OCI-LY1 (cell line): Measurements from ENCODE around the gene SPRN.

Experiments
- H2AFZ ChIP-seq: fragments of 200-600 bp; sonication (generic), shearing (Covaris generic); 2 replicates; pipeline ENCODE4 v1.6.0; 2014; ENCODE audit warnings: antibody characterized with exemption, mild to moderate bottlenecking, low read length
- H3F3A ChIP-seq: fragments of 200-600 bp; sonication (generic), shearing (Covaris generic); 2 replicates; pipeline ENCODE4 v1.6.0; 2014; ENCODE audit warnings: mild to moderate bottlenecking, antibody characterized with exemption, low read length, moderate library complexity; ENCODE audit not compliant: insufficient read depth
- H3K27ac ChIP-seq: fragments of 200-600 bp; sonication (generic); 2 replicates; pipeline ENCODE4 v1.5.1; 2014; ENCODE audit warnings: low read length, mixed run types, mild to moderate bottlenecking, low read depth; ENCODE audit not compliant: poor library complexity, severe bottlenecking
- H3K27me3 ChIP-seq: fragments of 200-600 bp; sonication (generic); 2 replicates; pipeline ENCODE4 v1.6.0; 2014; ENCODE audit warnings: antibody characterized with exemption, mild to moderate bottlenecking, low read length, moderate library complexity; ENCODE audit not compliant: insufficient read depth
- H3K36me3 ChIP-seq: fragments of 200-600 bp; sonication (generic); 2 replicates; pipeline ENCODE4 v1.6.1; 2014; ENCODE audit warnings: mild to moderate bottlenecking, antibody characterized with exemption, low read length, moderate library complexity, mixed read lengths; ENCODE audit not compliant: insufficient read depth
- H3K4me1 ChIP-seq: fragments of 200-600 bp; sonication (generic); 2 replicates; pipeline ENCODE4 v1.5.1; 2014; ENCODE audit warnings: mild to moderate bottlenecking, low read length, moderate library complexity; ENCODE audit not compliant: insufficient read depth, severe bottlenecking
- H3K4me2 ChIP-seq: fragments of 200-600 bp; sonication (generic), shearing (Covaris generic); 2 replicates; pipeline ENCODE4 v1.6.1; 2014; ENCODE audit warnings: low read length
- H3K4me3 ChIP-seq: fragments of 200-600 bp; sonication (generic); 2 replicates; pipeline ENCODE4 v1.5.1; 2014; ENCODE audit warnings: low read length, low read depth, mild to moderate bottlenecking, mixed read lengths; ENCODE audit not compliant: poor library complexity, severe bottlenecking
- H3K79me2 ChIP-seq: fragments of 200-600 bp; shearing (Covaris generic); 2 replicates; pipeline ENCODE4 v1.6.1; 2016; ENCODE audit warnings: mixed run types, low read length, mixed read lengths; ENCODE audit not compliant: insufficient read depth
- H3K9ac ChIP-seq: fragments of 200-600 bp; sonication (generic), shearing (Covaris generic); 2 replicates; pipeline ENCODE4 v1.6.1; 2014; ENCODE audit warnings: mild to moderate bottlenecking, low read length, mixed read lengths
- H3K9me2 ChIP-seq: fragments of 200-600 bp; sonication (generic), shearing (Covaris generic); 2 replicates; pipeline ENCODE4 v1.6.1; 2014; ENCODE audit warnings: low read depth, mild to moderate bottlenecking, low read length, mixed read lengths
- H3K9me3 ChIP-seq: fragments of 200-600 bp; shearing (Covaris generic); 2 replicates; pipeline ENCODE4 v1.6.1; 2014; ENCODE audit warnings: low read length, mixed read lengths
- H4K20me1 ChIP-seq: fragments of 200-600 bp; sonication (generic), shearing (Covaris generic); 2 replicates; pipeline ENCODE4 v1.6.0; 2016; ENCODE audit warnings: mild to moderate bottlenecking, low read length; ENCODE audit not compliant: insufficient read depth
- CTCF ChIP-seq: fragments of 200-600 bp; sonication (generic), shearing (Covaris generic); IDR thresholded peaks from 2 replicates; pipeline ENCODE4 v1.5.1; 2017; ENCODE audit warnings: mild to moderate bottlenecking, antibody characterized with exemption, low read length, moderate library complexity, mixed read lengths
- EZH2 ChIP-seq: fragments of 200-600 bp; sonication (generic), shearing (Covaris generic); IDR thresholded peaks from 2 replicates; pipeline ENCODE4 v1.8.0; 2017; ENCODE audit warnings: borderline replicate concordance, mixed run types, mild to moderate bottlenecking, antibody characterized with exemption, low read length, moderate library complexity, mixed read lengths

The SPRN gene

GRCh38 chr10:133464582-133465031 lies 40.2 kb upstream of the SPRN start:
- no peaks in the 10 kb centered on the region for H3K4me1 ChIP-seq
- no peaks in the 10 kb centered on the region for H3K9me2 ChIP-seq
- no peaks in the 10 kb centered on the region for H3K27me3 ChIP-seq
- peaks cover 18% of the 10 kb centered on the region for H3K36me3 ChIP-seq
- H3K4me2 ChIP-seq, result no peak overlapping the region
- H4K20me1 ChIP-seq, result no peaks in the 10 kb centered on the region
- H3K79me2 ChIP-seq, result no peaks in the 10 kb centered on the region
- TF ChIP-seq CTCF (no peak), EZH2 (no peak)
- no peak overlapping the region for H3K27ac ChIP-seq
- H3K9ac ChIP-seq, result no peak overlapping the region
- H3K4me3 ChIP-seq, result no peak overlapping the region
- no peaks in the 10 kb centered on the region for H3K9me3 ChIP-seq
- no peak overlapping the region for H2AFZ ChIP-seq
- H3F3A ChIP-seq, result no peaks in the 10 kb centered on the region

DNA sequence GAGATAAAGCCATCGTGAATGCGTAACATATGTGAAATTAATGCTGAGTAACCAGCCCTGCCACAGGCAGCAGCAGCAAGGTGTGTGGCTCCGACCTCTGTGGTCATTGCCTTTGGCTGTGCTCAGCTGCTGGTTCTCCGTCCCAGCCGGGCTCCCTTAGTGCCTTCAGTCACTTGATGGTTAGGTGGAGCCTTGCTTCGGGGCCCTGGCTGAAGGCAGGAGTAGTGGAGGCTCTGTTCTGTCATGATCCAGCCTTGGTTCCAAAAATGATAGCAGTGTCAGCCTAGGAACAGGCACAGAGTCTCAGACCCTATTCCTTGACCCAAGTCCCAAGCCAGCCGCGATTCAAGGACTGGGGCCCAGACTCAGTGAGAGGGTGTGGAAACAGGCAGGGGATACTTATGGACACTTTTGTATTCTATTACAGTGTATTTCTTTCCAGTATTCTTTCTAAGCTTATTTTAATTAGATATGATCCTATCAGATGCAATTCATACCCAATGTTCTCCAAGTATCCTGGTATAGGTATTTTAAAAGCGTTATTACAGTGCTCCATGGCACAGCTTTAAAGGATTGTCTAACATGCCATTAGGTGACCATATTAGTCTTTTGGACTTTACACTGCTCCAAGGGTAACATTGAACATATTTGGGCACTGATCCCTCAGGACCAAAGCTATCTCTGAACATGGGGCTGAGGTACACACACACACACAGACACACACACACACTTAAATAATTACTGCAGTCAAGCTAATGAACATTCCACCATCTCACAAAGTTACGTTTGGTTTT lies 38.3 kb upstream of the SPRN start:
- Histone ChIP-seq H3K79me2 (no peaks in the 10 kb centered on the region), H3K27ac (no peak overlapping the region), H3K9ac (no peak overlapping the region), H3K27me3 (no peaks in the 10 kb centered on the region), H3K4me3 (no peak overlapping the region), H3F3A (no peaks in the 10 kb centered on the region), H3K9me3 (no peaks in the 10 kb centered on the region), H3K36me3 (peaks cover 11% of the 10 kb centered on the region), H3K9me2 (no peaks in the 10 kb centered on the region), H3K4me1 (no peaks in the 10 kb centered on the region), H4K20me1 (no peaks in the 10 kb centered on the region), H2AFZ (no peak overlapping the region), H3K4me2 (no peak overlapping the region)
- TF ChIP-seq CTCF (no peak), EZH2 (no peak)

- no peak overlapping the region for H3K4me2 ChIP-seq
- no peaks in the 10 kb centered on the region for H3K79me2 ChIP-seq
- no peaks in the 10 kb centered on the region for H3K9me3 ChIP-seq
- H4K20me1 ChIP-seq, result no peaks in the 10 kb centered on the region
- no peak overlapping the region for H2AFZ ChIP-seq
- no peak overlapping the region for H3K9ac ChIP-seq
- no peaks in the 10 kb centered on the region for H3K4me1 ChIP-seq
- H3K4me3 ChIP-seq, result no peak overlapping the region
- H3K27me3 ChIP-seq, result no peaks in the 10 kb centered on the region
- no peaks in the 10 kb centered on the region for H3K9me2 ChIP-seq
- peaks cover 3% of the 10 kb centered on the region; the same call in 1 of the 2 replicates for H3K36me3 ChIP-seq
- no peaks in the 10 kb centered on the region for H3F3A ChIP-seq
- no peak for TF ChIP-seq EZH2
- TF ChIP-seq CTCF, result no peak
- H3K27ac ChIP-seq, result no peak overlapping the region
Measured at GRCh38 chr10:133461841-133462240, 37.4 kb upstream of the SPRN start.
